GM12874 (cell line): ENCODE data around the gene NR2C2AP.

ENCODE experiments used
- CTCF ChIP-seq: IDR thresholded peaks from 2 replicates; pipeline ENCODE4 v1.5.1; 2011; ENCODE audit warnings: low read depth, mild to moderate bottlenecking, control low read depth, low read length, moderate library complexity; ENCODE audit not compliant: insufficient read depth

The NR2C2AP gene

GRCh38 chr19:19205416-19206410 is 2.5 kb upstream of the NR2C2AP start:
- no peak for TF ChIP-seq CTCF

DNA sequence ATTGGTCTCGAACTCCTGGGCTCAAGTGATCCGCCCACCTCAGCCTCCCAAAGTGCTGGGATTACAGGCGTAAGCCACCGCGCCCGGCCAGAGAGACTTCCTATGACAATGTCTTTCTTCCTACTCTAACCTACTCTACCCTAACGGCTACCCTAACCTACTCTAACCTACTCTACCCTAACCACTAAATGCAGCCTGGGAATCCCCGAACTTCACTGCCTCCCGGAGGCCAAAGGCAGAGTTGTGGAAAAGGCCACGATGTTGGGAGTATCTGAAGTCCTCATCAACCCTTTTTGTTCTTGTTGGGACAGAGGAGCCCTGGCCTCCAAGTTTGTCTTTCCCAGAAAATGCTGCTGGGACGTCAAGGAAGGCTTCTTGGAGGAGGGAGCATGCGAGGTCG is 967 bp upstream of the NR2C2AP start:
- TF ChIP-seq CTCF, result no peak

DNA sequence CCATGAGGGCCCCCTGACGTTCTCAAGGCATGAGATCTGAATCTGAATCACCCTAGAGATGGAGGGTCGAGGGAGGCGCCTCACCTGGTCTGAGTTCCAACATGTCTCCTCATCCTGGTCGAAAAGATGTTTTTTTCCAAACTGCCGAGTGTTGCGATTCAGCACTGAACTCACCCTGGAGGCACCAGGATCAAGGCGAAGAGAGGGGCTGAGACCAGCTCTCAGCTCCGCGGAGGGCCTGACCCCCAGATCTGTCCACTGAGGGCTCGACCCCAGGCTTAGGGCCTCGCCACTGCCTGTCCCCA is 555 bp downstream of the NR2C2AP start:
- no peak for TF ChIP-seq CTCF

DNA sequence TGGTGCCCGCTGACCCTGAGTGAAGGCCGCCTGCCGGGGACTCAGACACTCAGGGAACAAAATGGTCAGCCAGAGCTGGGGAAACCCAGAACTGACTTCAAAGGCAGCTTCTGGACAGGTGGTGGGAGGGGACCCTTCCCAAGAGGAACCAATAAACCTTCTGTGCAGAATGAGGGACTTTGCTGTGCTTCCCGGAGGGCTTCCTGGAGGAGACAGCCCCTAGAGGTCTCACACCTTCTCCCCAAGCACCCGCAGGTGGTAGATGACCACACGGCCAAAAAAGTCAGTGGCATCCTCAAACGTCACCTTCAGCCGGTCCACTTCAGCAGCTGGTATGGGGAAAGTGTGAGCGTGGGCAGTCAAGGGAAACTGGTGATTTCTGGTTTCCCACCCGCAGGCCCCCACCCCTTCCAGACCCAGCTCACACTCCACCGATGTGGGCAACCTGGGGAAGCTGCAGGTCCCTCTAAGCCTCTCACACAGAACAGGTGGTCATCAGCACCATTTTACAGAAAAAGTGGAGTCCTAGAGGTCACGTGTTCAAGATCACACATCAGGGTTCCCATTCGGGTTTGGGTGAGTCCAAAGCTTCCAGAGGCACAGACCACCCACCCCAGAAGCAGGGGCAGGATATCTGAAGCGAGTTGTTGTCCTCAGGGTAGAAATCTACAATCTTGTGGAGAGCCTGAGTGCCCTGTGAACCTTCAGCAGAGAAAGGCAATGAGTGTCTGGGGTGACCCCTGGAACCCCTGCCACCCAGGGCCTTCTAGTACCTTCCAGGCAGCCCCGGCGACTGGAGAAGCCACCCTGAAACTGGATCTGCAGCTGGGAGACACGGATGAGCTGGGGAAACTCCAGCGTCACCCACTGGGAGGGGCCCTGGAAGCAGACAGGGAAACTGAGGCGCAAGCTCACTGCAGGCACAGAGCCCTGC is 1.2 kb downstream of the NR2C2AP start:
- TF ChIP-seq CTCF, result no peak

GRCh38 chr19:19193926-19194325 is 9.3 kb downstream of the NR2C2AP start:
- no peak for TF ChIP-seq CTCF

DNA sequence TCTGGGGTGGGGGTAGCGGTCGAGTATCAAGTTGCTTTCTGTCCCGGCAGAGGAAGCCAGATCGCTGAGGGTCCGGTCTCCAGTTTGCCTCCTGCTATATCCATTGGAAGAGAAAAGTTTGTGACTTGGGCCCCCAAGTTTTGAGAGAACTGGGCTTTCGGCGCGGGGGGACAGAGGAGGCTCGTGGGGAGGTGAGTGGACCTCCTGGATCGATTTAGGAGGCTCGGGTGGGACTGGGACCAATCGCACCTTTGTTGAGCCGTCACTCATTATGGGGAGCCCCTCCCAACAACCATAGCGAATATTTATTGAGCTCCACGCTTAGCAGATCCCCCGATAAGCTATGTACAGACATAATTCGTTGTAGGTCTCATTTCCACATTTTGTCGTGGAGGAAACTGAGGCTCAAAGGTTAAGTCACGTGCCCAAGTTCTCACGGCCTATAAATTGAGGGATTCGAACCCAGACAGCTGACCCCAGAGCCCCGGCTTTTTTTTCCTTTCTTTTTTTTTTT is 10.2 kb downstream of the NR2C2AP start:
- no peak for TF ChIP-seq CTCF
